ENCODE data around the gene ZNF296. TPM values are rescaled to one million over a fixed set of nuclear protein-coding genes. Genes with fewer than 3 reads are reported as not detected.

The ZNF296 gene
- polyA plus RNA-seq, 1 donor (not counting 4 experiments of a cell fraction or from before 2014, with no cell fraction given), result 0.25 TPM

DNA sequence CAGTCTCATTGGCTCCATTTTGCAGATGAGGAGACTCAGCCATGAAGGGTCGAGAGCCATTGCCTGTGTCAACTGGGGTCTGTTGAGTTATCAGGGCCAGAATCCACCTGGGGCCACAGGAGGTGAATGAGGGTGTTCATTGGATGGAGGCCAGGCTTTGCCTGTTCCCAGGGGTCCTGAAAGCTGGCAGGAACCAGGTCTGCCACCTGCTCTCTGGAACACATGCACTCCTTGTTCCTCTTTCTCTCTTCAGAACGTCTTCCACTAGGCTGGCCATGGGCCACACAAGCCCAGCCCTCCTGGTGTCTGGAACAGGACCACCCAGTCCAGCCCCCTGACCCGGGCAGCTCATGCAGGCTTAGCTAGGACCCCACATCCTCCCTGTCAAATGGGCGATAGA lies 37.8 kb upstream of the ZNF296 start:
- H3K4me1 ChIP-seq (ENCODE audit: control insufficient read depth, extremely low read depth, insufficient read depth, low read length), result no peaks in the 10 kb centered on the region
- H3K36me3 ChIP-seq (ENCODE audit: control insufficient read depth in 2 of 2, extremely low read depth in 1 of 2, insufficient read depth in 2 of 2, low read length in 2 of 2), result peaks cover 2% of the 10 kb centered on the region in 2 experiments
- H4K20me1 ChIP-seq (ENCODE audit: control insufficient read depth, extremely low read depth, insufficient read depth, low read length), result peaks cover 23% of the 10 kb centered on the region
- DNase-seq (ENCODE audit: low read depth, low spot score) (no peak), FAIRE-seq (no peak)
- H3K9ac ChIP-seq (ENCODE audit: control insufficient read depth, extremely low read depth, insufficient read depth, low read length), result no peak overlapping the region
- no peak overlapping the region for H3K4me2 ChIP-seq (ENCODE audit: control insufficient read depth, extremely low read depth, insufficient read depth, low read depth, low read length)
- no peak overlapping the region for H2AFZ ChIP-seq (ENCODE audit: control insufficient read depth, low read length)
- H3K4me3 ChIP-seq (ENCODE audit: control insufficient read depth in 2 of 3, extremely low read depth in 1 of 3, insufficient read depth in 2 of 3, low read depth in 1 of 3, low read length in 3 of 3), result no peak overlapping the region
- no peak for TF ChIP-seq EZH2 (IDR thresholded peaks at IDR 0.05; ENCODE audit: low read length)
- TF ChIP-seq CTCF (optimal IDR thresholded peaks at IDR 0.05 in 1 of 3, IDR thresholded peaks at IDR 0.05 in 1 of 3, conservative IDR thresholded peaks at IDR 0.05 in 1 of 3; ENCODE audit: extremely low read depth in 1 of 3, insufficient read depth in 2 of 3, low read length in 3 of 3), result no peak
- peaks cover 7% of the 10 kb centered on the region for H3K9me1 ChIP-seq (ENCODE audit: control insufficient read depth, extremely low read depth, insufficient read depth, low read length)
- peaks cover 64% of the 10 kb centered on the region for H3K79me2 ChIP-seq (ENCODE audit: control insufficient read depth, insufficient read depth, low read length)
- dilution Hi-C loops (cut with MboI; ENCODE audit: extremely low pct_ligation_motif_present, low sequenced_read_pairs), result no loop called here
- no peak overlapping the region for H3K27ac ChIP-seq (ENCODE audit: control insufficient read depth, insufficient read depth, low read length)
- no peaks in the 10 kb centered on the region for H3K9me3 ChIP-seq (ENCODE audit: control insufficient read depth, low read depth, low read length)
- no peaks in the 10 kb centered on the region for H3K27me3 ChIP-seq (ENCODE audit: control insufficient read depth, extremely low read depth, insufficient read depth, low read length)

GRCh38 chr19:45113628-45114027 lies 37.4 kb upstream of the ZNF296 start:
- no peaks in the 10 kb centered on the region for H3K9me3 ChIP-seq (ENCODE audit: control insufficient read depth, low read depth, low read length)
- peaks cover 7% of the 10 kb centered on the region for H3K9me1 ChIP-seq (ENCODE audit: control insufficient read depth, extremely low read depth, insufficient read depth, low read length)
- H4K20me1 ChIP-seq (ENCODE audit: control insufficient read depth, extremely low read depth, insufficient read depth, low read length), result peaks cover 23% of the 10 kb centered on the region
- FAIRE-seq (no peak), DNase-seq (ENCODE audit: low read depth, low spot score) (no peak)
- dilution Hi-C loops (cut with MboI; ENCODE audit: extremely low pct_ligation_motif_present, low sequenced_read_pairs), result no loop called here
- no peak overlapping the region for H3K4me2 ChIP-seq (ENCODE audit: control insufficient read depth, extremely low read depth, insufficient read depth, low read depth, low read length)
- H3K27ac ChIP-seq (ENCODE audit: control insufficient read depth, insufficient read depth, low read length), result no peak overlapping the region
- TF ChIP-seq CTCF (optimal IDR thresholded peaks at IDR 0.05 in 1 of 3, IDR thresholded peaks at IDR 0.05 in 1 of 3, conservative IDR thresholded peaks at IDR 0.05 in 1 of 3; ENCODE audit: extremely low read depth in 1 of 3, insufficient read depth in 2 of 3, low read length in 3 of 3) (no peak), EZH2 (IDR thresholded peaks at IDR 0.05; ENCODE audit: low read length) (no peak)
- H3K79me2 ChIP-seq (ENCODE audit: control insufficient read depth, insufficient read depth, low read length), result peaks cover 65% of the 10 kb centered on the region
- no peaks in the 10 kb centered on the region for H3K4me1 ChIP-seq (ENCODE audit: control insufficient read depth, extremely low read depth, insufficient read depth, low read length)
- H2AFZ ChIP-seq (ENCODE audit: control insufficient read depth, low read length), result no peak overlapping the region
- no peaks in the 10 kb centered on the region for H3K27me3 ChIP-seq (ENCODE audit: control insufficient read depth, extremely low read depth, insufficient read depth, low read length)
- peaks cover 2% of the 10 kb centered on the region in 2 experiments for H3K36me3 ChIP-seq (ENCODE audit: control insufficient read depth in 2 of 2, extremely low read depth in 1 of 2, insufficient read depth in 2 of 2, low read length in 2 of 2)
- H3K4me3 ChIP-seq (ENCODE audit: control insufficient read depth in 2 of 3, extremely low read depth in 1 of 3, insufficient read depth in 2 of 3, low read depth in 1 of 3, low read length in 3 of 3), result no peak overlapping the region
- H3K9ac ChIP-seq (ENCODE audit: control insufficient read depth, extremely low read depth, insufficient read depth, low read length), result no peak overlapping the region

Data from keratinocyte (primary cell).